ENCODE data around the gene GRID1.

DNA sequence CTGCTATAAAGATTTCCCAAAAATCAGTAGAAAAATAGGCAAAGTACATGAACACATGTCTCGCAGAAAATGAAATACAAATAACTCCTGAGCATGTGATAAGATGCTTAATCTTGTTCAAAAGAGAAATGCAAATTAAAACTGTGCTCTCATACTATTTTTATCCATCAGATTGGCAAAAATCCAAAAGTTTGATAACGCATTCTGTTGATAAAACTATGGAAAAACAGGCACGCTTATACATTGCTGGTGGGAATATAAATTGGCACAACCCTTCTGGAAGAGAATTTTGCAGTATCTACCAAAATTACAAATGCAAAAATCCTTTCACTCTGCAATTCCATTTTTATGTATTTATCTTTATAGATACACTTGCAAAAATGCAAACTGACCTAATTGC, 315.0 kb downstream of the GRID1 start:
- no peak for TF ChIP-seq ELF1 (tag; IDR thresholded peaks at IDR 0.05)
- TF ChIP-seq, protein P1, sequence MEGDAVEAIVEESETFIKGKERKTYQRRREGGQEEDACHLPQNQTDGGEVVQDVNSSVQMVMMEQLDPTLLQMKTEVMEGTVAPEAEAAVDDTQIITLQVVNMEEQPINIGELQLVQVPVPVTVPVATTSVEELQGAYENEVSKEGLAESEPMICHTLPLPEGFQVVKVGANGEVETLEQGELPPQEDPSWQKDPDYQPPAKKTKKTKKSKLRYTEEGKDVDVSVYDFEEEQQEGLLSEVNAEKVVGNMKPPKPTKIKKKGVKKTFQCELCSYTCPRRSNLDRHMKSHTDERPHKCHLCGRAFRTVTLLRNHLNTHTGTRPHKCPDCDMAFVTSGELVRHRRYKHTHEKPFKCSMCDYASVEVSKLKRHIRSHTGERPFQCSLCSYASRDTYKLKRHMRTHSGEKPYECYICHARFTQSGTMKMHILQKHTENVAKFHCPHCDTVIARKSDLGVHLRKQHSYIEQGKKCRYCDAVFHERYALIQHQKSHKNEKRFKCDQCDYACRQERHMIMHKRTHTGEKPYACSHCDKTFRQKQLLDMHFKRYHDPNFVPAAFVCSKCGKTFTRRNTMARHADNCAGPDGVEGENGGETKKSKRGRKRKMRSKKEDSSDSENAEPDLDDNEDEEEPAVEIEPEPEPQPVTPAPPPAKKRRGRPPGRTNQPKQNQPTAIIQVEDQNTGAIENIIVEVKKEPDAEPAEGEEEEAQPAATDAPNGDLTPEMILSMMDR (IDR thresholded peaks at IDR 0.05 in 2 of 3, conservative IDR thresholded peaks at IDR 0.05 in 1 of 3; ENCODE audit: insufficient read depth in 2 of 3, low read depth in 1 of 3, low read length in 3 of 3), result no peak
- TF ChIP-seq SP1 (CRISPR knock-in tag; IDR thresholded peaks at IDR 0.05), result no peak
- no peak for TF ChIP-seq SREBF2 (CRISPR knock-in tag; IDR thresholded peaks at IDR 0.05)
- TF ChIP-seq, protein P2, sequence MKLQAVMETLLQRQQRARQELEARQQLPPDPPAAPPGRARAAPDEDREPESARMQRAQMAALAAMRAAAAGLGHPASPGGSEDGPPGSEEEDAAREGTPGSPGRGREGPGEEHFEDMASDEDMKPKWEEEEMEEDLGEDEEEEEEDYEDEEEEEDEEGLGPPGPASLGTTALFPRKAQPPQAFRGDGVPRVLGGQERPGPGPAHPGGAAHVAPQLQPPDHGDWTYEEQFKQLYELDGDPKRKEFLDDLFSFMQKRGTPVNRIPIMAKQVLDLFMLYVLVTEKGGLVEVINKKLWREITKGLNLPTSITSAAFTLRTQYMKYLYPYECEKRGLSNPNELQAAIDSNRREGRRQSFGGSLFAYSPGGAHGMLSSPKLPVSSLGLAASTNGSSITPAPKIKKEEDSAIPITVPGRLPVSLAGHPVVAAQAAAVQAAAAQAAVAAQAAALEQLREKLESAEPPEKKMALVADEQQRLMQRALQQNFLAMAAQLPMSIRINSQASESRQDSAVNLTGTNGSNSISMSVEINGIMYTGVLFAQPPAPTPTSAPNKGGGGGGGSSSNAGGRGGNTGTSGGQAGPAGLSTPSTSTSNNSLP (IDR thresholded peaks at IDR 0.05; ENCODE audit: borderline replicate concordance, low read depth, low read length), result no peak
- no peak for TF ChIP-seq CREB1 (IDR thresholded peaks at IDR 0.05)
- no peak for TF ChIP-seq CREB1 (CRISPR knock-in tag; IDR thresholded peaks at IDR 0.05)
- TF ChIP-seq, protein P3, sequence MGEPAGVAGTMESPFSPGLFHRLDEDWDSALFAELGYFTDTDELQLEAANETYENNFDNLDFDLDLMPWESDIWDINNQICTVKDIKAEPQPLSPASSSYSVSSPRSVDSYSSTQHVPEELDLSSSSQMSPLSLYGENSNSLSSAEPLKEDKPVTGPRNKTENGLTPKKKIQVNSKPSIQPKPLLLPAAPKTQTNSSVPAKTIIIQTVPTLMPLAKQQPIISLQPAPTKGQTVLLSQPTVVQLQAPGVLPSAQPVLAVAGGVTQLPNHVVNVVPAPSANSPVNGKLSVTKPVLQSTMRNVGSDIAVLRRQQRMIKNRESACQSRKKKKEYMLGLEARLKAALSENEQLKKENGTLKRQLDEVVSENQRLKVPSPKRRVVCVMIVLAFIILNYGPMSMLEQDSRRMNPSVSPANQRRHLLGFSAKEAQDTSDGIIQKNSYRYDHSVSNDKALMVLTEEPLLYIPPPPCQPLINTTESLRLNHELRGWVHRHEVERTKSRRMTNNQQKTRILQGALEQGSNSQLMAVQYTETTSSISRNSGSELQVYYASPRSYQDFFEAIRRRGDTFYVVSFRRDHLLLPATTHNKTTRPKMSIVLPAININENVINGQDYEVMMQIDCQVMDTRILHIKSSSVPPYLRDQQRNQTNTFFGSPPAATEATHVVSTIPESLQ (CRISPR knock-in tag; IDR thresholded peaks at IDR 0.05), result no peak
